PFSK-1 (cell line): Measurements from ENCODE around the gene NAA80.

ENCODE experiments used
- FOXP2 ChIP-seq: optimal IDR thresholded peaks from 2 replicates; pipeline ENCODE3; 2011; ENCODE audit warnings: borderline replicate concordance, control low read depth, inconsistent platforms; ENCODE audit not compliant: insufficient read depth; ENCODE audit errors: extremely low read length, extremely low read depth
- POLR2AphosphoS5 ChIP-seq: IDR thresholded peaks from 2 replicates; pipeline ENCODE4 v1.6.1; 2012; ENCODE audit warnings: low read depth, mild to moderate bottlenecking, control low read depth, low read length, moderate library complexity
- REST ChIP-seq, 2 experiments: IDR thresholded peaks; 2 replicates each; pipeline versions ENCODE4 v1.6.1 to v1.8.0; 2011 to 2012; ENCODE audit warnings: low read depth in 2 of 2, low read length in 2 of 2, control low read depth in 1 of 2, inconsistent platforms in 1 of 2, mild to moderate bottlenecking in 1 of 2, moderate library complexity in 1 of 2; ENCODE audit not compliant: insufficient read depth in 1 of 2
- SIN3A ChIP-seq: IDR thresholded peaks from 2 replicates; pipeline ENCODE4 v1.6.1; 2012; ENCODE audit warnings: mild to moderate bottlenecking, low read length, moderate library complexity, borderline replicate concordance; ENCODE audit not compliant: insufficient read depth
- TAF1 ChIP-seq: IDR thresholded peaks from 2 replicates; pipeline ENCODE4 v1.6.1; 2012; ENCODE audit warnings: low read length, control low read depth, borderline replicate concordance; ENCODE audit not compliant: insufficient read depth

The NAA80 gene

GRCh38 chr3:50303013-50303815 lies 4.0 kb upstream of the NAA80 start, which contains the start of gene HYAL1:
Gene HYAL1 (minus strand): TSS chr3:50303574. CDS start chr3:50302956, 618 bp downstream.
- TF ChIP-seq POLR2AphosphoS5 (peak; percentile 40; the same call in 1 of the 2 replicates), SIN3A (no peak)

GRCh38 chr3:50302095-50303012 lies 3.1 kb upstream of the NAA80 start:
- no peak for TF ChIP-seq SIN3A

GRCh38 chr3:50300681-50301254 lies 1.6 kb upstream of the NAA80 start:
- no peak for TF ChIP-seq SIN3A
- TF ChIP-seq FOXP2, result no peak
- TF ChIP-seq TAF1, result no peak
- no peak for TF ChIP-seq POLR2AphosphoS5
- TF ChIP-seq REST (IDR thresholded peaks at IDR 0.05; ENCODE audit: insufficient read depth in 1 of 2, low read depth in 2 of 2, low read length in 2 of 2), result no peak

- TF ChIP-seq TAF1, result peak; percentile 35; the same call in 1 of the 2 replicates
- TF ChIP-seq FOXP2, result no peak
Observed at GRCh38 chr3:50299929-50300680, 900 bp upstream of the NAA80 start.

- TF ChIP-seq TAF1, result no peak
- TF ChIP-seq POLR2AphosphoS5, result no peak
- TF ChIP-seq FOXP2, result no peak
- no peak for TF ChIP-seq REST (IDR thresholded peaks at IDR 0.05; ENCODE audit: insufficient read depth in 1 of 2, low read depth in 2 of 2, low read length in 2 of 2)
- TF ChIP-seq SIN3A, result no peak
Observed at GRCh38 chr3:50299638-50299928, 378 bp upstream of the NAA80 start.

- TF ChIP-seq POLR2AphosphoS5 (no peak), FOXP2 (no peak), SIN3A (no peak)
Observed at GRCh38 chr3:50297896-50298725, 1.1 kb downstream of the NAA80 start.
